GM12864 (cell line): ENCODE data around the gene EIF4G3.

Experiments used
- DNase-seq: peaks from one replicate; pipeline ENCODE4 v3.0.0-alpha.2; 2011; ENCODE audit warnings: low read depth
- H3K4me3 ChIP-seq: 2 replicates; pipeline ENCODE4 v1.5.1; 2011; ENCODE audit warnings: mild to moderate bottlenecking, low read depth, low read length, control low read depth
- TF ChIP-seq, protein P1 (sequence below): IDR thresholded peaks from 2 replicates; pipeline ENCODE4 v1.5.1; 2011; ENCODE audit warnings: low read depth, mild to moderate bottlenecking, moderate library complexity, low read length, control low read depth, inconsistent platforms; ENCODE audit errors: missing control alignments

The EIF4G3 gene

DNA sequence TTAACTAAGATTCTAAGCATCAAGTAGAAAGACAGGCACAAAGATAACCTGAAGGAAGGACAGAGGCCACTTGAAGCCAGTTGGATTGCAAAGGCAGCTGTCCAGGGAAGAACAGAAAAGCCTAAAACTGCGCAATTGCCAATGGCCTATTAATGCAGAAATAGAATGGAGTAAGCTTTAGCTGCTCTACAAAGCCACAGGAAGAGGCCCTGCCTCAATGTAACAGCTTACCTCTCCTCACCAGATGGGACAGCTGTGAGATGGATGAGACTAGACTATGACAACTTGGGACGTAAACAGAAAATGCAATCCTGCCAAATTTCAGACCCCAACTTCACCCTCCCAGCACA, 176.5 kb downstream of the EIF4G3 start:
- no peak overlapping the region for H3K4me3 ChIP-seq
- TF ChIP-seq, protein P1, sequence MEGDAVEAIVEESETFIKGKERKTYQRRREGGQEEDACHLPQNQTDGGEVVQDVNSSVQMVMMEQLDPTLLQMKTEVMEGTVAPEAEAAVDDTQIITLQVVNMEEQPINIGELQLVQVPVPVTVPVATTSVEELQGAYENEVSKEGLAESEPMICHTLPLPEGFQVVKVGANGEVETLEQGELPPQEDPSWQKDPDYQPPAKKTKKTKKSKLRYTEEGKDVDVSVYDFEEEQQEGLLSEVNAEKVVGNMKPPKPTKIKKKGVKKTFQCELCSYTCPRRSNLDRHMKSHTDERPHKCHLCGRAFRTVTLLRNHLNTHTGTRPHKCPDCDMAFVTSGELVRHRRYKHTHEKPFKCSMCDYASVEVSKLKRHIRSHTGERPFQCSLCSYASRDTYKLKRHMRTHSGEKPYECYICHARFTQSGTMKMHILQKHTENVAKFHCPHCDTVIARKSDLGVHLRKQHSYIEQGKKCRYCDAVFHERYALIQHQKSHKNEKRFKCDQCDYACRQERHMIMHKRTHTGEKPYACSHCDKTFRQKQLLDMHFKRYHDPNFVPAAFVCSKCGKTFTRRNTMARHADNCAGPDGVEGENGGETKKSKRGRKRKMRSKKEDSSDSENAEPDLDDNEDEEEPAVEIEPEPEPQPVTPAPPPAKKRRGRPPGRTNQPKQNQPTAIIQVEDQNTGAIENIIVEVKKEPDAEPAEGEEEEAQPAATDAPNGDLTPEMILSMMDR = no peak
- no peak for DNase-seq

DNA sequence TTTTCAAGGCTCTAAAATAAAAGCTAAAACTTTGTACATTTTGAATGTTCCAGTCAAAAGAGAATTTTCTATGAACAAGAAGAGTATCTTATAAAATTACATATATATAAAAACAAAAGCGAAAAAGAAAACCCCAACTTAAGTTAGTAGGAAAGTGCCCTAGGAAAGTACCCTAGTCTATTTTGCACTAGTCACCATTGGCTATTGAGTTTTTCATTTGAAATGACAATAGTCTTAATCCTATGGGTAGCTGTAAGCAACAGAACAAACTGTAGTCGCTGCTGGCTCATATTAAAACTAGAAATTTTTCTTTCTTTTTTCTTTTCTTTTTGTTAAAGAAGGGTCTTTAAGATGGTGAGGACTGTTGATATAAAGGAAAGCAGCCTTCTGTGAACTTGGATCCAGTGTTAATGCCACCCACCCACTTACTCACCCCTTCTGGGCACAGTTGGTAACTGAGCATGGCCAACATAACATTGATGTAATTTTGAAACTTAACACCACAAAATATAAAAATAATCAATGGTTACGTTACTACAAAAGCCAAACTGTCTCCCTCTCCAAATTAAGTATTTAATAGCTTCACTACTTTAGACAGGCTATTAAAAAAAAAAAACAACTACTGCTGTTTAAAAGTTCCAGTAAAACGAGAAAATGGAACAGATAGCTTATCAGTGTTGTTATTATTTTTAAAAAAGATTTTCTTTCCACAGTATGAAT, 177.0 kb downstream of the EIF4G3 start:
- no peak for DNase-seq

DNA sequence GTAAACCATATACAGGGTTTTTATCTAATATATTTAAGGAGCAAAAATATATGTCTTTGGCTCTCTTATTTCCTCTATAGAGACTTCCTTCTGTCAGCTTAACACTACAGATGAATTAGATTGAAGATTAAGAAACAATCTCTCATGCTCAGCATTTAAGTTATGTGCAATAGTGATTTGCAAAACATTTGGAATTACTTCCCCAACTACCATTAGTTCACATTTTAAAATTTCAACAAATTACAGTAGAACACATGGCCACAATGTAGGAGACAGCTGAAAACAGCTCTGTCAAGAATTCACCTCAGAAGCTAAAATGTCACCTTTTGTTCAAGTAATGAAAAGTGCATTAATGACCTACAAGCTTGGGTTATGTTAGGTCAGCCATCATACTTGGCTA, 177.9 kb downstream of the EIF4G3 start:
- H3K4me3 ChIP-seq = no peak overlapping the region
- TF ChIP-seq, protein P1 = no peak
- DNase-seq = no peak

More for the DNA sequence above, 177.0 kb downstream of the EIF4G3 start:
- no peak overlapping the region for H3K4me3 ChIP-seq
- TF ChIP-seq, protein P1 = no peak

DNA sequence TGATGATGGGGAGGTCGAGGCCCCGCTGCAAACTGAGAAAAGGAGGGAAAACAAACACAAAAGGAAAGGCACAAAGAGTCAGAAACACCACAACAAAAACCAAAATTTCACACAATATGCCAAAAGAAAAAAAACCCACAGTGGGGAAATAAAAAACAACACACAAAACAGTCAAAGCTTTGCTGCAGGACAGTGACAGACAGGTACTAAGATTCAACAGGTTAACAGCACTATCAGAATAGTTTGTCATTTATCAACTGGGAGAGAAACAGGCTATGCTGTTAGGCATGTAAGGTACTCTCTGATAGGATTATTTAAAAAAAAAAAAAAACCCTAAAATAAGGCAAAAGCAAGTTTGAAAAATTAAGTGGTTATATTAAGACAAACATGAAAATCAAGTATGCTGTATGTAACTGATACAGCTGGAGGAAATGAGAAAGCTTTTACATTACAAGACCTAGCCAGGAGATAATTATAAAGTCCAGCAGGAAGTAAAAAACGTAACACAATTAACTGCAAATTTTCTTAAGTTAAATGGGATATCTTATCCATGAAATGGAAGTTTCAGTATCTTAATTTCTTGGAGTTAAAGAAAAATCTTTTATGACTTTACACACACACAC, 179.0 kb downstream of the EIF4G3 start:
- TF ChIP-seq, protein P1 = no peak
- DNase-seq = no peak
- no peak overlapping the region for H3K4me3 ChIP-seq

DNA sequence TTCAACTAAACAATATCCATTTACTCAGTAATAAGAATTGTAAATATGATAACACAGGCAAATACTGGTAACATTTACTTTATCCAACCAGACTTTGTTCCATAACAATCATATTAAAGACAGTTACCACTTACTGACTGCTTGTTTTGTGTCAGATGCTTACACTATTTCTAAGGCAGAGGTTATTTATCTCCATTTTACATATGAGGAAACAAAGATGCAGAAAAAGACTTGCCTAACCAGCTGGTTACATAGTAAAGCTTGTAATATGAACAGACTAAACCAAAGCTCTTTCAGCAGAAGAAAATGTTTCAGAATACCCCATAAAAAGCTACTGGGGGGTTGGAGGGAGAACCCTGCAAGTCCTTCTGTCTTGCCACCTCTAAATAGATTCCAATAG, 180.1 kb downstream of the EIF4G3 start:
- no peak for DNase-seq
- TF ChIP-seq, protein P1 = no peak
- H3K4me3 ChIP-seq = no peak overlapping the region

DNA sequence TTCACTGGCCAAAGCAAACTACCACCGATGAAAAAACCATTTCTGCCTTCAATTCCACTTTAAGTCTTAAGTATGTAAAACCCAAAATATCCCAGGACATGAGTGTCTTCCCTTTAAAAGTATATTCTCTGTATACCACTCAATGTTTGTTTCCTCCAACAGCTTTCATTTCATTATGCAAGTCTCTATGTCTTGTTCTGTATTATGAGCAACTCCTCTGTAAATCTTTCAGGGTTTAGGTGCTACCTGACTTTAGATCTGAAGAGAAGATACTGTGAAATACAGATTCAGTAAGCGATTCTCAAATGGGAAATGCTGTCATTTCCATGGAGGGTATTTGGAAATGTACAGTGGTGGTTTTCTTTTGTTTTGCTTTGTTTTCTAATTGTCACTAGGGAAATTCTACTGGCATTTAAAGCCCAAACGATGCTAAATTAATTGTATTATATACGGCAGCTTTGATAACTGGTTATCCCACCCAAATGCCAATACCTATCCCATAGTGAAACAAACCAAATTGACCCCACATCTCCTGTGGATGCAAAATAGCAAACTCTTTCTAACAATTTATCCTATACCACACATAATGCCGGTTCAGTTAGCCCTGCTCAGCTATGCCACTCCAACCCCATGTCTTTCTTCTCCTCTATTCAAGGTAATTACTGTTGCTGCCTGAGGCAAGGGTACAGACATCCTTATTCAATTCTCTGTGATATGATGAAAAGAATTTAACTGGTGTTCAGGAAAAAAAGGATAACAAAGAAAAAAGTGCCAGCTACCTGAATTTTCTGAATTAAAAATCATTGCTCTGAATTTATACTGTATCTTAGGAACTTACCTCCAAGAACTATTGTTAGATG, 182.8 kb downstream of the EIF4G3 start:
- H3K4me3 ChIP-seq = no peak overlapping the region
- TF ChIP-seq, protein P1 = no peak
- DNase-seq = no peak
